H1 (cell line): ENCODE results near the gene SMYD4.

ENCODE experiments used
- CREB1 ChIP-seq: IDR thresholded peaks from 2 replicates; pipeline ENCODE4 v1.6.1; 2012; ENCODE audit warnings: inconsistent platforms
- EZH2 ChIP-seq: fragments of 200-600 bp; sonication (generic); IDR thresholded peaks from 2 replicates; pipeline ENCODE4 v1.7.1; 2012; ENCODE audit warnings: low read depth, mild to moderate bottlenecking, moderate library complexity, low read length, inconsistent platforms; ENCODE audit not compliant: severe bottlenecking
- HDAC6 ChIP-seq: IDR thresholded peaks from one replicate; pipeline ENCODE4 v1.7.1; 2012; ENCODE audit warnings: low read depth, mild to moderate bottlenecking, inconsistent platforms, low read length, moderate library complexity
- PHF8 ChIP-seq: fragments of 200-600 bp; sonication (generic); conservative IDR thresholded peaks from 2 replicates; pipeline ENCODE4 v1.7.1; 2012; ENCODE audit warnings: low read depth, mild to moderate bottlenecking, inconsistent platforms, low read length, moderate library complexity
- TAF1 ChIP-seq: IDR thresholded peaks from 2 replicates; pipeline ENCODE4 v1.6.1; 2011; ENCODE audit warnings: mild to moderate bottlenecking, low read depth, low read length
- TF ChIP-seq, protein P1 (sequence below), 3 experiments: IDR thresholded peaks; 1 replicate in 2 of 3; 2 replicates in 1 of 3; pipeline versions ENCODE4 v1.5.1 to v1.6.1; 2011; ENCODE audit warnings: low read length in 3 of 3, mild to moderate bottlenecking in 3 of 3, inconsistent platforms in 2 of 3, low read depth in 1 of 3, moderate library complexity in 1 of 3; ENCODE audit not compliant: insufficient read depth in 1 of 3; ENCODE audit errors: control extremely low read depth in 1 of 3
- TF ChIP-seq, protein P2 (sequence below): IDR thresholded peaks from 2 replicates; pipeline ENCODE4 v1.6.1; 2012; ENCODE audit warnings: low read length, inconsistent platforms

DNA sequence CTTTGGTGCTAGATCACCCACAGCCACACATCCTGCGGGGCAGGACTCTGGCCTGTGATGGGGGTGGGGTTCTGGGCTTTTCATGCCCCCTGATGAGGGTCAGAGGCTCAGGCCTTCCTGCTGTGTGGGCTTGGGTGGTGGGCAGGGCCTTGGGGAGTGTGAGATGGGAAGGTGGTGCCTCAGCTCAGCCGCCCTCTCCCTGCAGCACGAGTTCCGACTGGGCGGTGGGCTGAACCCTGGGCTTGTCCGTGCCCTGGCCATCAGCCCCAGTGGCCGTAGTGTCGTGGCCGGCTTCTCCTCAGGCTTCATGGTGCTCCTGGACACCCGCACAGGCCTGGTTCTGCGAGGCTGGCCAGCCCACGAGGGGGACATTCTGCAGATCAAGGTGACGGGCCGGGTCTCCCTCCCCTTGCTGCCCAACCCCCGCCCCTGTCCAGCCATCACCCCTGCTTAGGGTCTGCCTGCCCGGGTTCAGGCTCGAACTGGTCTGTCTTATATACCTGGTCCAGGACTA, 93.8 kb downstream of the SMYD4 start:
- no peak for TF ChIP-seq TAF1
- TF ChIP-seq, protein P1, sequence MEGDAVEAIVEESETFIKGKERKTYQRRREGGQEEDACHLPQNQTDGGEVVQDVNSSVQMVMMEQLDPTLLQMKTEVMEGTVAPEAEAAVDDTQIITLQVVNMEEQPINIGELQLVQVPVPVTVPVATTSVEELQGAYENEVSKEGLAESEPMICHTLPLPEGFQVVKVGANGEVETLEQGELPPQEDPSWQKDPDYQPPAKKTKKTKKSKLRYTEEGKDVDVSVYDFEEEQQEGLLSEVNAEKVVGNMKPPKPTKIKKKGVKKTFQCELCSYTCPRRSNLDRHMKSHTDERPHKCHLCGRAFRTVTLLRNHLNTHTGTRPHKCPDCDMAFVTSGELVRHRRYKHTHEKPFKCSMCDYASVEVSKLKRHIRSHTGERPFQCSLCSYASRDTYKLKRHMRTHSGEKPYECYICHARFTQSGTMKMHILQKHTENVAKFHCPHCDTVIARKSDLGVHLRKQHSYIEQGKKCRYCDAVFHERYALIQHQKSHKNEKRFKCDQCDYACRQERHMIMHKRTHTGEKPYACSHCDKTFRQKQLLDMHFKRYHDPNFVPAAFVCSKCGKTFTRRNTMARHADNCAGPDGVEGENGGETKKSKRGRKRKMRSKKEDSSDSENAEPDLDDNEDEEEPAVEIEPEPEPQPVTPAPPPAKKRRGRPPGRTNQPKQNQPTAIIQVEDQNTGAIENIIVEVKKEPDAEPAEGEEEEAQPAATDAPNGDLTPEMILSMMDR (IDR thresholded peaks at IDR 0.05; ENCODE audit: control extremely low read depth in 1 of 3, insufficient read depth in 1 of 3, low read depth in 1 of 3, low read length in 3 of 3) = no peak
- no peak for TF ChIP-seq HDAC6
- no peak for TF ChIP-seq EZH2
- TF ChIP-seq, protein P2, sequence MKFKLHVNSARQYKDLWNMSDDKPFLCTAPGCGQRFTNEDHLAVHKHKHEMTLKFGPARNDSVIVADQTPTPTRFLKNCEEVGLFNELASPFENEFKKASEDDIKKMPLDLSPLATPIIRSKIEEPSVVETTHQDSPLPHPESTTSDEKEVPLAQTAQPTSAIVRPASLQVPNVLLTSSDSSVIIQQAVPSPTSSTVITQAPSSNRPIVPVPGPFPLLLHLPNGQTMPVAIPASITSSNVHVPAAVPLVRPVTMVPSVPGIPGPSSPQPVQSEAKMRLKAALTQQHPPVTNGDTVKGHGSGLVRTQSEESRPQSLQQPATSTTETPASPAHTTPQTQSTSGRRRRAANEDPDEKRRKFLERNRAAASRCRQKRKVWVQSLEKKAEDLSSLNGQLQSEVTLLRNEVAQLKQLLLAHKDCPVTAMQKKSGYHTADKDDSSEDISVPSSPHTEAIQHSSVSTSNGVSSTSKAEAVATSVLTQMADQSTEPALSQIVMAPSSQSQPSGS = no peak
- TF ChIP-seq PHF8 = no peak
- no peak for TF ChIP-seq CREB1
